H9 (cell line): ENCODE results near the gene AKAP14. TPM values are rescaled to one million over a fixed set of nuclear protein-coding genes. Genes with fewer than 3 reads are reported as not detected.

Experiments used
- DNase-seq: peaks from one replicate; pipeline ENCODE4 v3.0.0-alpha.2; 2017
- H2AFZ ChIP-seq: one replicate; pipeline ENCODE4 v1.6.1; 2013; ENCODE audit warnings: mild to moderate bottlenecking, low read length, control low read depth, moderate library complexity
- H2AK5ac ChIP-seq: 2 replicates; pipeline ENCODE4 v1.6.1; 2013; ENCODE audit warnings: low read length, control low read depth, mixed read lengths; ENCODE audit not compliant: insufficient read length
- H2BK120ac ChIP-seq: one replicate; pipeline ENCODE4 v1.6.1; 2013; ENCODE audit warnings: low read depth, mild to moderate bottlenecking, low read length, control low read depth, inconsistent platforms; ENCODE audit not compliant: poor library complexity, severe bottlenecking
- H2BK12ac ChIP-seq: 2 replicates; pipeline ENCODE4 v1.6.1; 2013; ENCODE audit warnings: low read length, control low read depth, mixed read lengths, low read depth; ENCODE audit not compliant: insufficient read length
- H2BK15ac ChIP-seq: 2 replicates; pipeline ENCODE4 v1.6.1; 2013; ENCODE audit warnings: low read depth, low read length, control low read depth
- H2BK20ac ChIP-seq: one replicate; pipeline ENCODE4 v1.6.1; 2013; ENCODE audit warnings: low read depth, mild to moderate bottlenecking, low read length, control low read depth, inconsistent platforms; ENCODE audit not compliant: poor library complexity, severe bottlenecking
- H2BK5ac ChIP-seq: 2 replicates; pipeline ENCODE4 v1.6.1; 2013; ENCODE audit warnings: low read length, control low read depth, mixed read lengths; ENCODE audit not compliant: insufficient read length
- H3K14ac ChIP-seq: 2 replicates; pipeline ENCODE4 v1.6.1; 2013; ENCODE audit warnings: low read length, control low read depth; ENCODE audit not compliant: insufficient read depth
- H3K18ac ChIP-seq: 2 replicates; pipeline ENCODE4 v1.6.1; 2013; ENCODE audit warnings: low read depth, mild to moderate bottlenecking, mixed read lengths, low read length, control low read depth; ENCODE audit not compliant: insufficient read length
- H3K23ac ChIP-seq: 2 replicates; pipeline ENCODE4 v1.6.1; 2013; ENCODE audit warnings: low read length, control low read depth, mixed read lengths, low read depth; ENCODE audit not compliant: insufficient read length
- H3K23me2 ChIP-seq: 2 replicates; pipeline ENCODE4 v1.6.1; 2013; ENCODE audit warnings: low read depth, mild to moderate bottlenecking, mixed read lengths, low read length, control low read depth; ENCODE audit not compliant: insufficient read length, poor library complexity, severe bottlenecking
- H3K27ac ChIP-seq: 2 replicates; pipeline ENCODE4 v1.5.1; 2013; ENCODE audit warnings: low read length, control low read depth, mixed read lengths, low read depth; ENCODE audit not compliant: insufficient read length
- H3K27me3 ChIP-seq: 2 replicates; pipeline ENCODE4 v1.6.1; 2013; ENCODE audit warnings: low read length, control low read depth, inconsistent platforms; ENCODE audit not compliant: insufficient read depth
- H3K4ac ChIP-seq: 2 replicates; pipeline ENCODE4 v1.6.1; 2013; ENCODE audit warnings: low read depth, mild to moderate bottlenecking, control low read depth, inconsistent platforms, low read length, moderate library complexity
- H3K4me1 ChIP-seq: 2 replicates; pipeline ENCODE4 v1.6.1; 2013; ENCODE audit warnings: low read length, control low read depth, inconsistent platforms; ENCODE audit not compliant: insufficient read depth
- H3K4me2 ChIP-seq: 2 replicates; pipeline ENCODE4 v1.6.1; 2013; ENCODE audit warnings: low read length, control low read depth, mixed read lengths; ENCODE audit not compliant: insufficient read length, insufficient read depth
- H3K56ac ChIP-seq: 2 replicates; pipeline ENCODE4 v1.6.1; 2013; ENCODE audit warnings: low read depth, mild to moderate bottlenecking, mixed read lengths, low read length, control low read depth; ENCODE audit not compliant: insufficient read length
- H3K79me1 ChIP-seq: 2 replicates; pipeline ENCODE4 v1.6.1; 2013; ENCODE audit warnings: low read depth, mild to moderate bottlenecking, moderate library complexity, low read length, control low read depth, inconsistent platforms; ENCODE audit not compliant: insufficient read depth, poor library complexity, severe bottlenecking
- H3K79me2 ChIP-seq: 2 replicates; pipeline ENCODE4 v1.6.1; 2013; ENCODE audit warnings: low read length, control low read depth, inconsistent platforms; ENCODE audit not compliant: insufficient read depth
- H3K9ac ChIP-seq: 2 replicates; pipeline ENCODE4 v1.6.1; 2013; ENCODE audit warnings: low read length, control low read depth, mixed read lengths; ENCODE audit not compliant: insufficient read length; ENCODE audit errors: extremely low read depth
- H3K9me3 ChIP-seq: one replicate; pipeline ENCODE4 v1.6.1; 2013; ENCODE audit warnings: low read depth, low read length, inconsistent platforms; ENCODE audit not compliant: control insufficient read depth
- H3T11ph ChIP-seq: one replicate; pipeline ENCODE4 v1.6.1; 2013; ENCODE audit warnings: mild to moderate bottlenecking, low read length, control low read depth, inconsistent platforms
- H4K20me1 ChIP-seq: one replicate; pipeline ENCODE4 v1.6.1; 2013; ENCODE audit not compliant: control insufficient read depth, insufficient read length, insufficient read depth
- H4K5ac ChIP-seq: 2 replicates; pipeline ENCODE4 v1.6.1; 2013; ENCODE audit warnings: low read depth, mild to moderate bottlenecking, mixed read lengths, low read length, control low read depth; ENCODE audit not compliant: insufficient read length
- H4K8ac ChIP-seq: replicated peaks from 2 replicates; pipeline ENCODE4 v1.6.1; 2013; ENCODE audit warnings: low read length, control low read depth, mixed read lengths, low read depth; ENCODE audit not compliant: insufficient read length
- H4K91ac ChIP-seq: 2 replicates; pipeline ENCODE4 v1.6.1; 2013; ENCODE audit warnings: low read depth, mild to moderate bottlenecking, moderate library complexity, mixed read lengths, low read length, control low read depth; ENCODE audit not compliant: insufficient read length
- H3K27ac Mint-ChIP-seq, 3 experiments: 2 replicates in 2 of 3; 3 replicates in 1 of 3; pipeline ENCODE4 v1.8.0; 2020 to 2021; ENCODE audit warnings: mixed read lengths in 3 of 3, mild to moderate bottlenecking in 1 of 3, moderate library complexity in 1 of 3
- H3K27me3 Mint-ChIP-seq: 2 replicates; pipeline ENCODE4 v1.8.0; 2021; ENCODE audit warnings: low read depth, mild to moderate bottlenecking, moderate library complexity, mixed read lengths
- H3K36me3 Mint-ChIP-seq, 3 experiments: 2 replicates in 2 of 3; 3 replicates in 1 of 3; pipeline ENCODE4 v1.8.0; 2020 to 2021; ENCODE audit warnings: low read depth in 3 of 3, mixed read lengths in 3 of 3; ENCODE audit not compliant: insufficient read depth in 1 of 3
- H3K4me1 Mint-ChIP-seq, 2 experiments: 2 replicates each; pipeline ENCODE4 v1.8.0; 2020; ENCODE audit warnings: mixed read lengths in 2 of 2
- H3K4me3 Mint-ChIP-seq, 2 experiments: 2 replicates in 1 of 2; 3 replicates in 1 of 2; pipeline ENCODE4 v1.8.0; 2020 to 2021; ENCODE audit warnings: mild to moderate bottlenecking in 2 of 2, mixed read lengths in 2 of 2, moderate library complexity in 1 of 2
- H3K9me3 Mint-ChIP-seq, 2 experiments: 2 replicates in 1 of 2; 3 replicates in 1 of 2; pipeline ENCODE4 v1.8.0; 2020; ENCODE audit warnings: mild to moderate bottlenecking in 2 of 2, mixed read lengths in 2 of 2, moderate library complexity in 1 of 2
- WGBS: extraction: QIAGEN DNeasy Blood & Tissue Kit; methylation state at CpG from one replicate; pipeline ENCODE4 v1.1.7; 2013; ENCODE audit warnings: missing lambda C conversion rate, low lambda C conversion rate, mixed read lengths; ENCODE audit not compliant: insufficient read length; ENCODE audit errors: extremely low coverage; 5-methylcytosine and 5-hydroxymethylcytosine counted together
- total RNA-seq: library from RNA; stranded (reverse); gene quantifications from 2 replicates; pipeline ENCODE4 v1.2.1, GENCODE V29; 2021
- TF ChIP-seq, protein P1 (sequence below): fragments of 200-600 bp; sonication (generic); conservative IDR thresholded peaks from 3 replicates; pipeline ENCODE4 v1.8.0; 2021; ENCODE audit warnings: antibody characterized with exemption, mild to moderate bottlenecking

The AKAP14 gene
- total RNA-seq, 1 experiment from 2014 or later, result not detected

DNA sequence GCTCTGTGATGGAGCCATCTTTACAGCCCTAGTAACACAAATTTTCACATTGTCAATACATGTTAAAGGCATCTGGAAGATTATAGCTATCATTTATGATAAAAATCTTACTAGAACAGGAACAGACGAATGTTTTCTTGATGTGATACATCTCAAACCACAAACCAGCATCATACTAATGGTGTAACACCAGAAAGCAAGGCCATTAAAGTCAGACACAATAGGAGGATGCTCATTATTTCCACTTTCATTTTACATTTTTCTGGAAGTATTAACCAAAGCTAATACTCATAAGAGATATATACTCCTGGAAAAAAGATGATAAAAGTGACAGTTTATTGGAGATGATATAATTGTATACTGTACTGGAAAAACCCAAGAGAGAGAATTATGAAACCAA is 5.3 kb downstream of the AKAP14 start:
- H3K4me3 Mint-ChIP-seq, result no peak overlapping the region
- 0 out of 2 replicates have a peak, but pooled peaks cover 2% of the 10 kb centered on the region for H3K27me3 Mint-ChIP-seq
- Histone ChIP-seq H3K79me2 (no peaks in the 10 kb centered on the region), H2AFZ (no peak overlapping the region), H2BK12ac (no peak overlapping the region), H3K23me2 (no peaks in the 10 kb centered on the region), H3K4ac (no peak overlapping the region), H3K14ac (no peak overlapping the region), H2BK5ac (no peak overlapping the region), H3K18ac (no peak overlapping the region), H4K20me1 (no peaks in the 10 kb centered on the region), H3K4me1 (no peaks in the 10 kb centered on the region), H3K27me3 (no peaks in the 10 kb centered on the region), H3K4me2 (no peak overlapping the region), H3K27ac (no peak overlapping the region), H2BK120ac (no peak overlapping the region), H4K5ac (no peak overlapping the region), H4K8ac (no peak overlapping the region), H3T11ph (no peak overlapping the region), H3K56ac (no peak overlapping the region), H2BK20ac (no peak overlapping the region), H4K91ac (no peak overlapping the region), H2AK5ac (no peak overlapping the region), H3K23ac (no peak overlapping the region), H3K79me1 (no peaks in the 10 kb centered on the region), H2BK15ac (no peak overlapping the region), H3K9ac (no peak overlapping the region), H3K9me3 (peaks cover 12% of the 10 kb centered on the region)
- no peak overlapping the region for H3K27ac Mint-ChIP-seq
- H3K9me3 Mint-ChIP-seq, result peaks cover 52 to 65% of the 10 kb centered on the region in 2 experiments
- peaks cover 2% of the 10 kb centered on the region in 2 experiments for H3K4me1 Mint-ChIP-seq
- TF ChIP-seq, protein P1, sequence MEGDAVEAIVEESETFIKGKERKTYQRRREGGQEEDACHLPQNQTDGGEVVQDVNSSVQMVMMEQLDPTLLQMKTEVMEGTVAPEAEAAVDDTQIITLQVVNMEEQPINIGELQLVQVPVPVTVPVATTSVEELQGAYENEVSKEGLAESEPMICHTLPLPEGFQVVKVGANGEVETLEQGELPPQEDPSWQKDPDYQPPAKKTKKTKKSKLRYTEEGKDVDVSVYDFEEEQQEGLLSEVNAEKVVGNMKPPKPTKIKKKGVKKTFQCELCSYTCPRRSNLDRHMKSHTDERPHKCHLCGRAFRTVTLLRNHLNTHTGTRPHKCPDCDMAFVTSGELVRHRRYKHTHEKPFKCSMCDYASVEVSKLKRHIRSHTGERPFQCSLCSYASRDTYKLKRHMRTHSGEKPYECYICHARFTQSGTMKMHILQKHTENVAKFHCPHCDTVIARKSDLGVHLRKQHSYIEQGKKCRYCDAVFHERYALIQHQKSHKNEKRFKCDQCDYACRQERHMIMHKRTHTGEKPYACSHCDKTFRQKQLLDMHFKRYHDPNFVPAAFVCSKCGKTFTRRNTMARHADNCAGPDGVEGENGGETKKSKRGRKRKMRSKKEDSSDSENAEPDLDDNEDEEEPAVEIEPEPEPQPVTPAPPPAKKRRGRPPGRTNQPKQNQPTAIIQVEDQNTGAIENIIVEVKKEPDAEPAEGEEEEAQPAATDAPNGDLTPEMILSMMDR, result no peak
- no peak for DNase-seq
- H3K36me3 Mint-ChIP-seq, result peaks cover 0 to 3% (median 2%) of the 10 kb centered on the region in 3 experiments; a peak in 1 of 7 replicates
- no CpG with 5 or more reads among the region's 1 CpG for WGBS
